PC-9 (cell line): Measurements from ENCODE around the gene MET.

Experiments used
- CTCF ChIP-seq: fragments of 200-600 bp; sonication (generic); conservative IDR thresholded peaks from 2 replicates; pipeline ENCODE4 v1.6.1; 2017; ENCODE audit warnings: mixed run types, antibody characterized with exemption, mild to moderate bottlenecking, moderate library complexity
- EZH2 ChIP-seq: fragments of 200-600 bp; sonication (generic); IDR thresholded peaks from 2 replicates; pipeline ENCODE4 v1.8.0; 2017; ENCODE audit warnings: antibody characterized with exemption, low read depth

DNA sequence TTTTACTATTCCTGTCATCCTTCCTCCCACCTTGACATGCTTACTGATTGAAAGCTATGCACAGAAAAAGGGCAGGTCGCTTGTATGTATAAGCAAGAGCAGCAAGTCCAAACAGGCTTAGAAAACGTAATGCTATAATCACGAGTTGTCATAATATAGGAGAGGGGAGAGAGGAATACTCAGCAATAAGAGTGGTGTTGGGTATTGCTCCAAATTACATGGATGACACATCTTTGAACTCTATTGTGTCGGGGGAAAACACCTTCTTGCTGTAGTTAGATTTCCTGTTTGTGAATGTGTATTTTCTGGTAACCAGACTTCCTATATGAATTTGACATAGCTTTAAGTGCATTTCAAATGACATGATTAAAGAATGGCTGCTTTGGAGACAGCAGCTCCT is 7.5 kb downstream of the MET start:
- TF ChIP-seq CTCF: no peak
- no peak for TF ChIP-seq EZH2
